Loucy (cell line): Measurements from ENCODE around the gene PACRG.

Source experiments
- CTCF ChIP-seq: fragments of 200-600 bp; sonication (generic); conservative IDR thresholded peaks from 2 replicates; pipeline ENCODE4 v1.5.1; 2014; ENCODE audit warnings: mild to moderate bottlenecking, antibody characterized with exemption, low read length
- EZH2phosphoT487 ChIP-seq: fragments of 200-600 bp; IDR thresholded peaks from 2 replicates; pipeline ENCODE4 v1.6.1; 2018; ENCODE audit warnings: antibody characterized with exemption, mild to moderate bottlenecking, moderate library complexity, borderline replicate concordance

GRCh38 chr6:163226836-163227485 is 499.2 kb downstream of the PACRG start:
- TF ChIP-seq CTCF (no peak), EZH2phosphoT487 (no peak)
